ENCODE data around the gene CBX6. TPM values are rescaled to one million over a fixed set of nuclear protein-coding genes. Genes with fewer than 3 reads are reported as not detected.
A peak's percentile ranks its signal among the peaks of the same experiment; 100 is the strongest.
"Not testable (repeated sequence)": the region's sequence is repeated elsewhere in the genome, so short reads cannot be mapped to it uniquely, and the experiment has no call there.

The CBX6 gene
- total RNA-seq, 2 experiments from 2014 or later = 61.4 to 61.8 TPM

GRCh38 chr22:38854476-38854875 is 17.5 kb downstream of the CBX6 start:
- H3K27ac Mint-ChIP-seq; POLR2A ChIA-PET; H3K9me3 Mint-ChIP-seq (ENCODE audit: insufficient read depth); ATAC-seq; DNase-seq; H3K36me3 Mint-ChIP-seq (ENCODE audit: low read depth); H3K4me1 Mint-ChIP-seq (ENCODE audit: low read depth); H3K4me3 Mint-ChIP-seq: not testable (repeated sequence)
- CTCF ChIA-PET = interaction anchor here (0.9 to 5.2 kb wide), 4 partner anchors 11 to 264 kb away, joined by 3 to 32 read pairs (median 6); no protein-coding TSS in a partner anchor
- H3K27me3 Mint-ChIP-seq (ENCODE audit: low read depth) = peaks cover 28% of the 10 kb centered on the region

GRCh38 chr22:38853883-38854282 is 18.1 kb downstream of the CBX6 start:
- DNase-seq; H3K36me3 Mint-ChIP-seq (ENCODE audit: low read depth); H3K27ac Mint-ChIP-seq; POLR2A ChIA-PET; H3K4me1 Mint-ChIP-seq (ENCODE audit: low read depth); ATAC-seq; H3K4me3 Mint-ChIP-seq; H3K9me3 Mint-ChIP-seq (ENCODE audit: insufficient read depth): not testable (repeated sequence)
- CTCF ChIA-PET = interaction anchor here (1.0 to 3.4 kb wide), 4 partner anchors 11 to 265 kb away, joined by 3 to 24 read pairs (median 7); no protein-coding TSS in a partner anchor
- peaks cover 30% of the 10 kb centered on the region for H3K27me3 Mint-ChIP-seq (ENCODE audit: low read depth)

GRCh38 chr22:38853196-38853651 is 18.8 kb downstream of the CBX6 start:
- Mint-ChIP-seq H3K36me3 (ENCODE audit: low read depth) (no peaks in the 10 kb centered on the region), H3K4me3 (no peak overlapping the region), H3K9me3 (ENCODE audit: insufficient read depth) (no peaks in the 10 kb centered on the region), H3K27me3 (ENCODE audit: low read depth) (peaks cover 34% of the 10 kb centered on the region), H3K4me1 (ENCODE audit: low read depth) (no peaks in the 10 kb centered on the region), H3K27ac (no peak overlapping the region)
- ChIA-PET CTCF (interaction anchor here (0.8 to 3.4 kb wide), 4 partner anchors 10 to 120 kb away, joined by 3 to 24 read pairs (median 7); no protein-coding TSS in a partner anchor), POLR2A (no interaction called here)
- ATAC-seq = no peak
- no peak for DNase-seq

GRCh38 chr22:38852522-38852921 is 19.5 kb downstream of the CBX6 start:
- Mint-ChIP-seq H3K27ac (no peak overlapping the region), H3K27me3 (ENCODE audit: low read depth) (peaks cover 35% of the 10 kb centered on the region), H3K9me3 (ENCODE audit: insufficient read depth) (no peaks in the 10 kb centered on the region), H3K4me3 (no peak overlapping the region), H3K36me3 (ENCODE audit: low read depth) (no peaks in the 10 kb centered on the region), H3K4me1 (ENCODE audit: low read depth) (no peaks in the 10 kb centered on the region)
- ATAC-seq (no peak), DNase-seq (no peak)
- ChIA-PET POLR2A (no interaction called here), CTCF (interaction anchor here (0.8 to 3.4 kb wide), 3 partner anchors 9 to 121 kb away, joined by 3 to 24 read pairs (median 10); no protein-coding TSS in a partner anchor)

- Mint-ChIP-seq H3K27me3 (ENCODE audit: low read depth) (peaks cover 35% of the 10 kb centered on the region), H3K27ac (no peak overlapping the region), H3K9me3 (ENCODE audit: insufficient read depth) (no peaks in the 10 kb centered on the region), H3K4me3 (no peak overlapping the region), H3K36me3 (ENCODE audit: low read depth) (no peaks in the 10 kb centered on the region), H3K4me1 (ENCODE audit: low read depth) (no peaks in the 10 kb centered on the region)
- ChIA-PET CTCF (interaction anchor here (1.5 to 3.4 kb wide), 2 partner anchors 19 to 82 kb away, joined by 3 to 24 read pairs; no protein-coding TSS in a partner anchor), POLR2A (no interaction called here)
- DNase-seq = no peak
- no peak for ATAC-seq
These were observed 20.8 kb downstream of the CBX6 start for GRCh38 chr22:38850941-38851849.

GRCh38 chr22:38850399-38850798 is 21.6 kb downstream of the CBX6 start:
- H3K9me3 Mint-ChIP-seq (ENCODE audit: insufficient read depth) = no peaks in the 10 kb centered on the region
- H3K27ac Mint-ChIP-seq = no peak overlapping the region
- ChIA-PET POLR2A (no interaction called here), CTCF (interaction anchor here (0.6 to 1.5 kb wide), 2 partner anchors 81 to 82 kb away, joined by 3 to 4 read pairs; no protein-coding TSS in a partner anchor)
- H3K27me3 Mint-ChIP-seq (ENCODE audit: low read depth) = peaks cover 33% of the 10 kb centered on the region
- DNase-seq = no peak
- no peaks in the 10 kb centered on the region for H3K4me1 Mint-ChIP-seq (ENCODE audit: low read depth)
- no peak for ATAC-seq
- no peaks in the 10 kb centered on the region for H3K36me3 Mint-ChIP-seq (ENCODE audit: low read depth)
- no peak overlapping the region for H3K4me3 Mint-ChIP-seq

GRCh38 chr22:38849811-38850210 is 22.2 kb downstream of the CBX6 start:
- Mint-ChIP-seq H3K4me3 (no peak overlapping the region), H3K36me3 (ENCODE audit: low read depth) (no peaks in the 10 kb centered on the region), H3K4me1 (ENCODE audit: low read depth) (no peaks in the 10 kb centered on the region), H3K27ac (no peak overlapping the region), H3K9me3 (ENCODE audit: insufficient read depth) (no peaks in the 10 kb centered on the region), H3K27me3 (ENCODE audit: low read depth) (peaks cover 37% of the 10 kb centered on the region)
- POLR2A ChIA-PET = no interaction called here
- DNase-seq (no peak), ATAC-seq (no peak)
- CTCF ChIA-PET = interaction anchor here (0.6 to 0.9 kb wide), 2 partner anchors 20 to 81 kb away, joined by 3 to 4 read pairs; no protein-coding TSS in a partner anchor

GRCh38 chr22:38846412-38846811 is 25.6 kb downstream of the CBX6 start:
- Mint-ChIP-seq H3K27ac (no peak overlapping the region), H3K9me3 (ENCODE audit: insufficient read depth) (no peaks in the 10 kb centered on the region), H3K4me3 (no peak overlapping the region), H3K4me1 (ENCODE audit: low read depth) (peaks cover 7% of the 10 kb centered on the region), H3K36me3 (ENCODE audit: low read depth) (no peaks in the 10 kb centered on the region), H3K27me3 (ENCODE audit: low read depth) (peaks cover 48% of the 10 kb centered on the region)
- ATAC-seq (no peak), DNase-seq (no peak)
- CTCF ChIA-PET = interaction anchor here (0.8 to 1.2 kb wide), 2 partner anchors 24 to 122 kb away, joined by 3 read pairs; no protein-coding TSS in a partner anchor
- POLR2A ChIA-PET = no interaction called here

GRCh38 chr22:38845004-38845740 is 26.8 kb downstream of the CBX6 start:
- Mint-ChIP-seq H3K36me3 (ENCODE audit: low read depth) (no peaks in the 10 kb centered on the region), H3K4me1 (ENCODE audit: low read depth) (peaks cover 7% of the 10 kb centered on the region), H3K4me3 (no peak overlapping the region), H3K27me3 (ENCODE audit: low read depth) (peaks cover 53% of the 10 kb centered on the region), H3K27ac (no peak overlapping the region), H3K9me3 (ENCODE audit: insufficient read depth) (no peaks in the 10 kb centered on the region)
- DNase-seq (no peak), ATAC-seq (no peak)
- ChIA-PET POLR2A (no interaction called here), CTCF (interaction anchor here (2.3 to 2.5 kb wide), 2 partner anchors 24 to 112 kb away, joined by 11 to 16 read pairs; no protein-coding TSS in a partner anchor)

- H3K27me3 Mint-ChIP-seq (ENCODE audit: low read depth) = peaks cover 60% of the 10 kb centered on the region
- ATAC-seq = no peak
- H3K4me1 Mint-ChIP-seq (ENCODE audit: low read depth) = peaks cover 7% of the 10 kb centered on the region
- no peak overlapping the region for H3K27ac Mint-ChIP-seq
- H3K4me3 Mint-ChIP-seq = peak overlapping the region; percentile 17
- no peaks in the 10 kb centered on the region for H3K36me3 Mint-ChIP-seq (ENCODE audit: low read depth)
- no peak for DNase-seq
- no peaks in the 10 kb centered on the region for H3K9me3 Mint-ChIP-seq (ENCODE audit: insufficient read depth)
- ChIA-PET CTCF (interaction anchor here (1.5 to 2.5 kb wide), 4 partner anchors 25 to 159 kb away, joined by 3 to 16 read pairs (median 7); no protein-coding TSS in a partner anchor), POLR2A (no interaction called here)
These were observed 27.6 kb downstream of the CBX6 start for GRCh38 chr22:38844315-38845003.

- CTCF ChIA-PET = interaction anchor here (0.7 to 2.5 kb wide), 9 partner anchors 10 to 160 kb away, joined by 3 to 16 read pairs (median 6); no protein-coding TSS in a partner anchor
- Mint-ChIP-seq H3K27me3 (ENCODE audit: low read depth) (peaks cover 56% of the 10 kb centered on the region), H3K4me3 (peak within 1 kb of the TSS; percentile 61), H3K27ac (peak within 1 kb of the TSS; percentile 72), H3K9me3 (ENCODE audit: insufficient read depth) (no peaks in the 10 kb centered on the region), H3K4me1 (ENCODE audit: low read depth) (peaks cover 7% of the 10 kb centered on the region), H3K36me3 (ENCODE audit: low read depth) (no peaks in the 10 kb centered on the region)
- DNase-seq (no peak), ATAC-seq (peak; percentile 59)
- POLR2A ChIA-PET = no interaction called here
These were observed 28.2 kb downstream of the CBX6 start, which contains the start of gene NPTXR for GRCh38 chr22:38843657-38844314. Gene NPTXR (minus strand): TSS chr22:38844028.
